Peyer's patch (tissue), 4 donors: ENCODE data around the gene TMEM219. TPM values are rescaled to one million over a fixed set of nuclear protein-coding genes. Genes with fewer than 3 reads are reported as not detected.

ENCODE experiments used
- DNase-seq, 3 donors: peaks; one replicate each; pipeline ENCODE4 v3.0.0-alpha.2; 2017 to 2019
- H3K27ac ChIP-seq, 4 donors: fragments of 200-600 bp; sonication (generic); one replicate each; pipeline ENCODE4 v1.5.1; 2016 to 2019
- H3K27me3 ChIP-seq, 2 donors: fragments of 200-600 bp; sonication (generic); one replicate each; pipeline ENCODE4 v1.5.1; 2019
- H3K36me3 ChIP-seq, 3 donors: fragments of 200-600 bp; sonication (generic); one replicate each; pipeline ENCODE4 v1.5.1; 2016 to 2019
- H3K4me1 ChIP-seq, 4 donors: fragments of 200-600 bp; sonication (generic); one replicate each; pipeline ENCODE4 v1.5.1; 2016 to 2019
- H3K4me3 ChIP-seq, 4 donors: fragments of 200-600 bp; sonication (generic); 1 replicate in 3 of 4; 2 replicates in 1 of 4; pipeline ENCODE4 v1.5.1; 2016 to 2019; ENCODE audit warnings: mild to moderate bottlenecking in 1 of 4
- H3K9me3 ChIP-seq, 4 donors: fragments of 200-600 bp; sonication (generic); one replicate each; pipeline ENCODE4 v1.5.1; 2016 to 2019; ENCODE audit warnings: mild to moderate bottlenecking in 1 of 4
- POLR2A ChIP-seq, 2 donors: fragments of 450-650 bp; IDR thresholded peaks; one replicate each; pipeline ENCODE4 v1.5.1; 2017; ENCODE audit warnings: antibody characterized with exemption in 2 of 2, mild to moderate bottlenecking in 2 of 2, moderate library complexity in 2 of 2
- total RNA-seq, 4 donors: library from RNA; depleted of rRNA; stranded (reverse); fragments of >200 nt; gene quantifications; one replicate each; pipeline ENCODE4 v1.1.0, GENCODE V29; 2016
- TF ChIP-seq, protein P1 (sequence below), 6 experiments: fragments of 450-650 bp in 4 of 6; fragments of 200-600 bp in 2 of 6; sonication (generic) in 1 of 6; IDR thresholded peaks; one replicate each; pipeline ENCODE4 v1.5.1; 2017 to 2019; ENCODE audit warnings: antibody characterized with exemption in 6 of 6, mild to moderate bottlenecking in 3 of 6, moderate library complexity in 1 of 6

TMEM219 gene
- total RNA-seq, 4 donors from 2014 or later = 103 to 201 (median 170) TPM

DNA sequence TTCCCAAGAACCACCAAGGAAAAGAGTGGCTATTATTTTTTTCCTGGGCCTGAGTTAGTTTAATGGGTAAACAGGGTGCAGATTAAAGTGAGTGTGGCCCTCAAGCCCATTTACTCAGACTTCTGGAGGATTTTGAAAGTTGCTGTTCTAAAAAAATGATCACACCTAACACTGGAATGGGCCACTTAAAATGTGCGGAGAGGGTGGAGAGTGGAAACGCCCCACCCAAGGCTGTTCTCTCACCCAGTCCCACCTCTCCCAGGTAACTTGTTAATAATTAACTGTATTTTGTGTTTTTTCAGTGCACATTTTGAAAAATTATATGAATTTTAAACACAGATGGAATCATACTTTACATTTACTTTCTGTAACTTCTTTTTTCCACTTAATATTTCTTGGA lies 28.2 kb downstream of the TMEM219 start:
- Histone ChIP-seq H3K36me3 (peaks cover 0 to 88% (median 3%) of the 10 kb centered on the region in 3 donors), H3K4me3 (no peak overlapping the region), H3K9me3 (no peaks in the 10 kb centered on the region), H3K27ac (no peak overlapping the region), H3K4me1 (peaks cover 0 to 15% (median 2%) of the 10 kb centered on the region in 4 donors), H3K27me3 (no peaks in the 10 kb centered on the region)
- DNase-seq = no peak
- TF ChIP-seq, protein P1, sequence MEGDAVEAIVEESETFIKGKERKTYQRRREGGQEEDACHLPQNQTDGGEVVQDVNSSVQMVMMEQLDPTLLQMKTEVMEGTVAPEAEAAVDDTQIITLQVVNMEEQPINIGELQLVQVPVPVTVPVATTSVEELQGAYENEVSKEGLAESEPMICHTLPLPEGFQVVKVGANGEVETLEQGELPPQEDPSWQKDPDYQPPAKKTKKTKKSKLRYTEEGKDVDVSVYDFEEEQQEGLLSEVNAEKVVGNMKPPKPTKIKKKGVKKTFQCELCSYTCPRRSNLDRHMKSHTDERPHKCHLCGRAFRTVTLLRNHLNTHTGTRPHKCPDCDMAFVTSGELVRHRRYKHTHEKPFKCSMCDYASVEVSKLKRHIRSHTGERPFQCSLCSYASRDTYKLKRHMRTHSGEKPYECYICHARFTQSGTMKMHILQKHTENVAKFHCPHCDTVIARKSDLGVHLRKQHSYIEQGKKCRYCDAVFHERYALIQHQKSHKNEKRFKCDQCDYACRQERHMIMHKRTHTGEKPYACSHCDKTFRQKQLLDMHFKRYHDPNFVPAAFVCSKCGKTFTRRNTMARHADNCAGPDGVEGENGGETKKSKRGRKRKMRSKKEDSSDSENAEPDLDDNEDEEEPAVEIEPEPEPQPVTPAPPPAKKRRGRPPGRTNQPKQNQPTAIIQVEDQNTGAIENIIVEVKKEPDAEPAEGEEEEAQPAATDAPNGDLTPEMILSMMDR (IDR thresholded peaks at IDR 0.05) = no peak
- no peak for TF ChIP-seq POLR2A (IDR thresholded peaks at IDR 0.05)

DNA sequence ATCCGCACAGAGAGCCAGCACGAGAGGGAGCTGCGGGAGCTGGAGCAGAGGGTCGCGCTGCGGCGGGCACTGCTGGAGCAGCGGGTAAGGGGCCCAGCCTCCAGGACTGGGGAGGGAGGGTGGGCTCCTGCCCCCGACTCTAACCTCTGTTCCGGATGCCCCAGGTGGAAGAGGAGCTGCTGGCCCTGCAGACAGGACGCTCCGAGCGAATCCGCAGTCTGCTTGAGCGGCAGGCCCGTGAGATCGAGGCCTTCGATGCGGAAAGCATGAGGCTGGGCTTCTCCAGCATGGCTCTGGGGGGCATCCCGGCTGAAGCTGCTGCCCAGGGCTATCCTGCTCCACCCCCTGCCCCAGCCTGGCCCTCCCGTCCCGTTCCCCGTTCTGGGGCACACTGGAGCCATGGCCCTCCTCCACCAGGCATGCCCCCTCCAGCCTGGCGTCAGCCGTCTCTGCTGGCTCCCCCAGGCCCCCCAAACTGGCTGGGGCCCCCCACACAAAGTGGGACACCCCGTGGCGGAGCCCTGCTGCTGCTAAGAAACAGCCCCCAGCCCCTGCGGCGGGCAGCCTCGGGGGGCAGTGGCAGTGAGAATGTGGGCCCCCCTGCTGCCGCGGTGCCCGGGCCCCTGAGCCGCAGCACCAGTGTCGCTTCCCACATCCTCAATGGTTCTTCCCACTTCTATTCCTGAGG lies 29.1 kb downstream of the TMEM219 start:
- Histone ChIP-seq H3K36me3 (peaks cover 0 to 78% (median 3%) of the 10 kb centered on the region in 3 donors), H3K27me3 (no peaks in the 10 kb centered on the region), H3K4me1 (peaks cover 0 to 18% (median 2%) of the 10 kb centered on the region in 4 donors), H3K9me3 (no peaks in the 10 kb centered on the region), H3K4me3 (no peak overlapping the region), H3K27ac (no peak overlapping the region)
- no peak for DNase-seq
- TF ChIP-seq POLR2A (IDR thresholded peaks at IDR 0.05) = no peak
- TF ChIP-seq, protein P1 (IDR thresholded peaks at IDR 0.05) = no peak

DNA sequence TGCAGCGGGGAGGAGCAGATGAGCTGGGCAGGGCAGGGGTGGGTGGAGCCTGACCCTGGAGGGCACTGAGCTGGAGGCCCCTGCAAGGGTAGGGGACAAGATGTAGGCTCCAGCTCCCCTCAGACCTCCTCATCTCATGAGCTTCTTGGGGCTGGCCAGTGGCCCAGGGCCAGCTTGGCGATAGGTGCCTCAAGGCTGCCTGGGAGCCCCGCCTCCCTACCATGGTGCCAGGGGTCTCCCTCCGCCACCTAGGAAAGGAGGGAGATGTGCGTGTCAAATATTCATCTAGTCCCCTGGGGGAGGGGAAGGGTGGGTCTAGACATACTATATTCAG lies 29.7 kb downstream of the TMEM219 start:
- H3K4me1 ChIP-seq = peaks cover 0 to 18% (median 2%) of the 10 kb centered on the region in 4 donors
- H3K36me3 ChIP-seq = peaks cover 0 to 73% (median 3%) of the 10 kb centered on the region in 3 donors
- H3K27me3 ChIP-seq = no peaks in the 10 kb centered on the region
- TF ChIP-seq, protein P1 (IDR thresholded peaks at IDR 0.05) = no peak
- no peak for TF ChIP-seq POLR2A (IDR thresholded peaks at IDR 0.05)
- H3K9me3 ChIP-seq = no peaks in the 10 kb centered on the region
- no peak overlapping the region for H3K27ac ChIP-seq
- H3K4me3 ChIP-seq = no peak overlapping the region
- no peak for DNase-seq

DNA sequence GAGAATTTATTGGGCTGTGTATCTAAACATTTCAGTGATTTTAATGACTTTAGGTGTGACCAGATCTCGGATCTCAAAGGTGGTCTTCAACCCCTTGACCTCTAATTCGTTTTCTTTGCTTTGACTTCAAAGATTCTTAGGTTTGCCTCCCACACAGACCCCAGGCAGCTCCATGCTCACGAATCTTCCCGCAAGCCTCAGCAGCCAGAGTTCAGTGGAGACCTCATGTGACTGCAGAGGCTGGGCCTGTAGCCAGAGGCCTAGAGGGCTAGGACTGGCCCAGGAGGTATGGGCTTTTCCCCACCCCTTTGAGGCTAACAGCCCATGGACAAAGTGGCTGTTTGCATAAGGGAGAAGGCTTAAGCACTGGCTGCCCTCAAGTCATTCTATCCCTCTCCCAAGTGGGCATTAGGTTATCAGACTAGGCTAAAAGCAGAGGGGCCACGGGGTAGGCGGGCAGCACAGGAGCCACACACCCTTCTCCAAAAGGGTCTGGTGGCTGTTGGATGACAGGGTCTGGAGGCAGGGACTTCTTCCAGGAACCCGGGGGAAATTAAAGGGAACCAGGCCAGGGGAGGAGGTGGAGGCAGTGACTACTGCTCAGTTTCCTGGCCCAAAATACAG lies 30.6 kb downstream of the TMEM219 start:
- Histone ChIP-seq H3K9me3 (no peaks in the 10 kb centered on the region), H3K27ac (no peak overlapping the region), H3K36me3 (peaks cover 0 to 64% (median 3%) of the 10 kb centered on the region in 3 donors), H3K4me3 (no peak overlapping the region), H3K27me3 (no peaks in the 10 kb centered on the region), H3K4me1 (peaks cover 0 to 23% (median 2%) of the 10 kb centered on the region in 4 donors)
- no peak for DNase-seq
- TF ChIP-seq POLR2A (IDR thresholded peaks at IDR 0.05) = no peak
- TF ChIP-seq, protein P1 (IDR thresholded peaks at IDR 0.05) = no peak

DNA sequence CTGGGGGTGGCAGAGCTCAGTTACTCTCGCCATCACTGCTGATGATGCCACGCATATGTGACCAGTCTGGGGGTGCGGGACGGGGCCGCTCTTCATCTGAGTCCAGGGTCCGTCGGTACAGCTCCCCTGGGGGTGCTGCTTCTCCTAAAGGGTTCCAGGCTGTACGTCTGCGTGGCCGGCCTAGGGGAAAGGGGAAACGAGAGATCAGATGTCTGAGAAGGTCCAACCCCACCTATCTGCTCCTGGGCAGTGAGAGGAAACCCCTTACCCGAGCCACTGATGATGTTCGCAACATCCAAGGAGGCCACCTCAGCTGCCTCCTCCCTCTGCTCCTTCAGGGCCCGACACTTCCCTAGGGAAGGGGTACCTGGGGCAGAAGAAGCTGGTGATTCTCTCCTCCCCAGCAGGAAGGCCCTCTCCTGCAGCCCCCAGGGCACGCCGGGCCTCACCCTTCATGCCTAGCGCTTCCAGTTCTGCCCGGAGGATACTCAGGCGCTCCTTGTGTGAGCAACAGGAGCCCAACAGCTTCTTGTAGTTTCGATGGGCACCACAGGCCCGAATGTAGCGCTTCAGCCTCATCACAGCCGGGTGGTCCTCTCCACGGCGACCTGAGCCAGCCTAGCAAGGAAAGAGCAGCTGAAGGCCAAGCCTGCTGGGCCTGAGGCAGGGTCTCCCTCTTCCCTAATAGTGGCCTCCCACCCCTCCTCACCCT lies 31.5 kb downstream of the TMEM219 start:
- H3K9me3 ChIP-seq = no peaks in the 10 kb centered on the region
- H3K27me3 ChIP-seq = no peaks in the 10 kb centered on the region
- peaks cover 0 to 63% (median 3%) of the 10 kb centered on the region in 3 donors for H3K36me3 ChIP-seq
- H3K4me1 ChIP-seq = peaks cover 0 to 23% (median 2%) of the 10 kb centered on the region in 4 donors
- no peak overlapping the region for H3K27ac ChIP-seq
- DNase-seq = no peak
- TF ChIP-seq POLR2A (IDR thresholded peaks at IDR 0.05) = no peak
- TF ChIP-seq, protein P1 (IDR thresholded peaks at IDR 0.05) = no peak
- no peak overlapping the region for H3K4me3 ChIP-seq
